GM18498 (cell line): ENCODE data around the gene GHITM.
"Not testable (repeated sequence)": the region's sequence is repeated elsewhere in the genome, so short reads cannot be mapped to it uniquely, and the experiment has no call there.

ENCODE experiments used
- ATAC-seq: cut with Tn5 transposase; IDR thresholded peaks from one replicate; pipeline ENCODE4 v1.9.1; 2021; ENCODE audit warnings: mild to moderate bottlenecking, moderate library complexity; ENCODE audit not compliant: unreplicated experiment

GHITM gene

DNA sequence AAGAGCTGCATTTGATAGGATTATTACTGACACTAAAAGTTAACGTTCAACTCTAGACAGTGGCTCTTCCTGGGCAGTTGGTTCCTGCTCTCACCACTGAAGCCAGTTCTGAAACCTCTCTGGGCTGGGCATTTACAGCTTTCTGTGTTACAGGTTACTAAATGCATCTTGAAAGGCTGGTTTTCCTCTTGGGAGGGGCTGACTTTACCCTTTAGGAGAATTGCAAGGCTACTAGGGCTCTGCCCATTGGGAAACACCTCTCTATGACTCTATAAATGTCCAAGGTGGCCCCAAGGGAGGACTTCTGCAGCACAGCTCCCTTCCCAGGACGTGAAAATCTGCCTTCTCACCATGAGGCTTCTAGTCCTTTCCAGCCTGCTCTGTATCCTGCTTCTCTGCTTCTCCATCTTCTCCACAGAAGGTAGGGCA lies 34.2 kb downstream of the GHITM start, which contains the start of gene GPR15LG:
TSS of gene GPR15LG (plus strand) at position 301 of the 429 bp plus-strand sequence. CDS start at position 352, 51 bp downstream.
- ATAC-seq = peak; percentile 35

DNA sequence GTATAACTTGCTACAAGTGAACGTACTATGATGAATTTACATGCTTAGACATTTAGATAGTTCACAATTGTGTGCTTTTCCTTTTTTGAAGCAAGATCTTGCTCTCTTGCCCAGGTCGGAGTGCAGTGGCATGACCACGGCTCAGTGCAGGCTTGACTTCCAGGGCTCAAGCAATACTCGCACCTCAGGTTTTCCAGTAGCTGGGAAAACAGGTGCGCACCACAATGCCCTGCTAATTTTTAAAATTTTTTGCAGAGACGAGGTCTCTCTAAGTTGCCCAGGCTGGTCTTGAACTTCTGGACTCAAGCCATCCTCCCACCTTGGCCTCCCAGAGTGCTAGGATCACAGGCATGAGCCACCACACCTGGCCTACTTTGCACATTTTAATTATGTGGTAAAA lies 36.1 kb downstream of the GHITM start:
- no peak for ATAC-seq

DNA sequence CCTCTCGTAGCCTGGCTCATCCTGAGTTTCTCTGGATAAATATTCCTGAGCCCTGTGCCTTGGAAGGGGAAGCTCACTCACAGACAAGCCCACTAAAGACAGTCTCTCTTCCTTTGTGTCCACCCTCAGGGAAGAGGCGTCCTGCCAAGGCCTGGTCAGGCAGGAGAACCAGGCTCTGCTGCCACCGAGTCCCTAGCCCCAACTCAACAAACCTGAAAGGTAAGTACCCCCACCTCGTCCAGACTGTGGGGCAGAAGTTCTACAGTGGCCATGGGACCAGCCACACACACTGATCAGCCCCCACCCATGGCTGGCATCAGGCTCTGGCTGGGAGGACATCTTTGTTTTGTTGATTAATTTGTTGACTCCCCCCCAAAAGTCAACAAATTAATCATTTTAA lies 37.0 kb downstream of the GHITM start:
- ATAC-seq = no peak

DNA sequence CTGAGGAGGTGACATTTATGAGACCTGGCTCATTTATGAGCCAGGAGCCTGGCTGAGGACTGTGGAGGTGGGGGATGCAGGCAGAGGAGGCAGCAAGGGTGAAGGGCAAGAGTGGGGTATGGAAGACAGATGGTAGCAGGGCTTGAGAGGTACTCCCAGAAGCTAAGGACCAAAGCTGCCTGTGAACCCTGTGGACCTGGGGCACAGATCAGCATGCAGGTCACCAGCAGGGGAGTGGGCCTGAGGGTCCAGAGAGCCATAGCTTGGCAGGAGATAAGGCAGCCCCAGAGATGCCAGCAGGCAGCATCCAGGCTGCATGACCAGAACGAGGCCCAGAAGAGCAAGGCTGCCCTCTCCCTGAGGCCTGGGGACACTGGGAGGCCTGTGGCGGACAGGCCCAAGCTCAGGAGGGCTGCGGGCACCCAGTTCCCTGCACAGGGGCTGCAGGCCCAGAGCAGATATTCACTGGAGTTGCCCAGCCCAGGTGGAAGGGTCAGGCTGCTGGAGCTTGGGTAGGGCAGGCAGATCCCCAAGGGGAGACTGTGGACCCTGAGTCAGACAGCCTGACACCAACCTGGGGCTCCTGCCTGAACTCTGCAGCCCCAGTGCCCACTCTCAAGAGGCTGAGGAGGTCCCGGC lies 37.6 kb downstream of the GHITM start:
- ATAC-seq = no peak

DNA sequence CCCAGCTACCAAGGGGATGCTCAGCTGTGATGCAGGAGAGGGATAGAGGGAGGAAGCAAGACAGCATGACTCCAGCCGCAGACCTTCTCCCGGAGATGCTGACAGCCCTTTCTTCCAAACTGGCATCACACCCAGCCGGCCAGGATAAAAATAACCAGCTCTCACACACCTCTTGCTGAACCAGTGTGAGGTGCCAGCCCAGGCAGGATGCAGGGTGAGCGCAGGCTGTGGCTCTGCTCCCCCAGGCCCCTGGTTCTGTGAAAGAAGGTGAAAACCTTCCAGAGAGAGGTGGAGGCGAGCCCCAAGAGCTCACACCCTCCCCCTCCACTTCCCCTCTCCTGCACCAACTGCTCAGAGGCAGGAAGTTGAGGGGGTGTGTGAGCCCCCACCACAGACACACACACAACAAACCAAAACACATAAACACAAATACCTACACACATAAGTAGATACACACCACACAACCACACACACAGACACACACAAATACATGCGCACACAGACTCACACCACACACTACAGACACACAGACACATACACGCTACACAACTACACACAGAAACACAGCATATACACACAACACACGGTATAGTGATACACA lies 38.3 kb downstream of the GHITM start:
- peak; percentile 58 for ATAC-seq

GRCh38 chr10:84178160-84178609 lies 38.9 kb downstream of the GHITM start:
- no peak for ATAC-seq

GRCh38 chr10:84179059-84179710 lies 39.9 kb downstream of the GHITM start:
- peak; percentile 88 for ATAC-seq

DNA sequence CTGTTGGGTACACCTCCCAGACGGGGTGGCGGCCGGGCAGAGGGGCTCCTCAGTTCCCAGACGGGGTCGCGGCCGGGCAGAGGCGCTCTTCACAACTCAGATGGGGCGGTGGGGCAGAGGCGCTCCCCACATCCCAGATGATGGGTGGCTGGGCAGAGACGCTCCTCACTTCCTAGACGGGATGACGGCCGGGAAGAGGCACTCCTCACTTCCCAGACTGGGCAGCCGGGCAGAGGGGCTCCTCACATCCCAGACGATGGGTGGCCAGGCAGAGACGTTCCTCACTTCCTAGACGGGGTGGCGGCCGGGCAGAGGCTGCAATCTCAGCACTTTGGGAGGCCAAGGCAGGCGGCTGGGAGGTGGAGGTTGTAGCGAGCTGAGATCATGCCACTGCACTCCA lies 41.1 kb downstream of the GHITM start:
- not testable (repeated sequence) for ATAC-seq

GRCh38 chr10:84181631-84182030 lies 42.3 kb downstream of the GHITM start:
- ATAC-seq = no peak

- no peak for ATAC-seq
Observed at GRCh38 chr10:84184517-84184916, 45.2 kb downstream of the GHITM start.

- ATAC-seq = no peak
Observed at GRCh38 chr10:84185526-84186175, 46.3 kb downstream of the GHITM start.

DNA sequence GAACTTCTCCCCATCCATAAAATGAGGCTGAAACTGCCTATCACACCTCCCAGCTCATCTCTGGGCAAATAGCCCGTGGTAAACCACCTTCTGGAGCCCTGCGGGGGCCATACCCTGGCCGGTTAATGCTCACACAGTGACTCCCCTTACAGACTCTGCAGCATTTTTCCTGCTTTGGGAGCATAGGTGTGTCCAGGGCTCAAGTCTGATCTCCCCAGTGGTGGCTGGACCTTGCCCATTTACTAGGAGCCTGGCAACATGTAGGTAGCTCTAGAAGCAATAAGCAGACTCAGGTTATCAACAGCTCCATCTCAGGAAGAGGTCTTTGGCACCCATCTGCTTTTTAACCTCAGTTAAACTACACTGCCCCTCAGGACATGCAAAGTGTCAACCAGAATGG lies 49.5 kb downstream of the GHITM start:
- no peak for ATAC-seq

GRCh38 chr10:84190621-84191020 lies 51.3 kb downstream of the GHITM start:
- ATAC-seq = no peak

DNA sequence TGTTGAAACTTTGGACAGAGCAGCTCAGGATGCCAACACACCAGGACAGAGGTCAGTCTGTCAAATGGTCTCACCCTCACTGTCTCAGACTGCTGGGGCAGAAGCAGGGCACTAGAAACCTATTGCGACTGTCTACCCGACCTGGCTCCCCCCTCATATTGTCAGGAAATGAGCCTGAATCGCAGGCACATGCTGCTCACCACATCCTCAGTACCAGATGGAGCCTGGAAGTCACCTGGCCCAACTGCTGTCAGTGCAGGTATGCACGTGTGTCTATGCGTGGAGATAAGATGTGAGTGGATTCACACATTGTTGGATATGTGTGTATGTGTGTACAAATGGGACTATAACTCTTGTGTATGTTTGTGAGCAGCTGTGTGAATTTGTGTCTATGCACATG lies 51.8 kb downstream of the GHITM start:
- no peak for ATAC-seq

- ATAC-seq = no peak
Observed at GRCh38 chr10:84193327-84193726, 54.0 kb downstream of the GHITM start.

DNA sequence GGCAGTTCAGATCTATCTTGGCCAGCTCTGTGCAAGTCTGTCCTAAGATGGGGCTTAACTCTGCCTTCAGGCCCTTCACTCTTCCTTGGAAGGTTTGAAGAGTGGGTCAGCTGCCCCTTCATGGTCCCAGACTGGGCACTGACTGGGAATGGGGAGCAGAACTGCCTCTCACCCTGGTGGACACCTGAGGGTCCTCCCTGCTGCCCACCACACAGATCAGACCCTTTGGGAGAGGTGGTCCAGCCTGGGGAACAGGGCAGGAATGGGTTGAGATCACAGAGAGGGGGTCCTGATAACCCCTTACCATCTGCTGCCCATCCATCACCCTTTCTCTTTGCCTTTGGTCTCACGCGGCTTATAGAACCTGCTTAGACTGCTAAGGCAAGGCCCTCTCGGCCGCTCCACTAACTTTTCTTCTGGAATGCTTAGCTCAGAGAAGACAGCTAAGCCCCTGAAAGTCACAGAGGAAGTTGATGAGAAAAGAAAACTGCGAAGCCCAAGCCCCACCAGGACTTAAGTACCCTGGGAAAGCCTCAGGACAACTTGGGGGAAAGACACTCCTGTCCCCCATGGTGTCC lies 54.6 kb downstream of the GHITM start:
- ATAC-seq = no peak

DNA sequence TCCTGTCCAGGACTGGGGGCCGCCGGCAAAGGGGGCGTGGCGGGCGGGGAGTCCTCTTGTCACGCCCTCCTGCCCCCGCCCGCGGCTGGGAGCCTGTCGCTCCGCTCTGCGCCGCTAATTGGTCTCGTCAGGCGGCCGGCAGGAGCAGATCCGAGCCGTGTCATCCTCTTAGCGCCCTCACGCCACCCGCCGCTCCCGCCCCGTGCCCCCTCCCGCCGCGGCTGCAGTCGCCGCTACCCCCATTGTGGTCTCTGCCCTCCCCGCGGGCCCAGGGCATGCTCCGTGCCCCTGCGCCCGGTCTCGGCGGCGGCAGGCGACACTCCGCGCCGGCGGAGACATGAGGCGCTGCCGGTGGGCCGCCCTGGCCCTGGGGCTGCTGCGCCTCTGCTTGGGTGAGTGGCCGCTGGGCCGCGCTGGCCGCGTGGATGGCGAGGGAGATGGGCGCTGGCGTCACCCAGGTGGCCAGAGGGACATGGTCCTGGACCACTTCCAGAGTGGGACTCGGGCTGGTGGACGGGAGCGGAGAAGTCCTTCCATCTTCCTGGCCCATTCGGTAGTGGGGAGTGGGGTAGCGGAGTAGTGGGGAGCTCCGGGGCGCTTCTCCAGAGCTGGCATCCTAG lies 55.2 kb downstream of the GHITM start, which contains the start of gene CDHR1:
TSS of gene CDHR1 (plus strand) at position 114 of the 620 bp plus-strand sequence. CDS start at position 338, 224 bp downstream.
- ATAC-seq = peak; percentile 87

- ATAC-seq = peak; percentile 4
Observed at GRCh38 chr10:84195044-84195830, 55.9 kb downstream of the GHITM start.

- ATAC-seq = no peak
Observed at GRCh38 chr10:84196083-84196482, 56.8 kb downstream of the GHITM start.

GRCh38 chr10:84196941-84197340 lies 57.6 kb downstream of the GHITM start:
- no peak for ATAC-seq
